Right renal pelvis (tissue), 4 donors: ENCODE results near the gene CRB1. TPM values are rescaled to one million over a fixed set of nuclear protein-coding genes. Genes with fewer than 3 reads are reported as not detected.
A peak's percentile ranks its signal among the peaks of the same experiment; 100 is the strongest.

Source experiments
- DNase-seq, 4 donors: peaks; one replicate each; pipeline ENCODE4 v3.0.0-alpha.2; 2013; ENCODE audit warnings: low read depth in 4 of 4, low spot score in 3 of 4, missing footprints in 1 of 4
- polyA plus RNA-seq, 4 donors: library from polyadenylated mRNA; unstranded; fragments of 120-200 nt; gene quantifications; one replicate each; pipeline ENCODE4 v1.2.1, GENCODE V29; 2013; ENCODE audit not compliant: insufficient read length in 4 of 4

Gene CRB1
- polyA plus RNA-seq, 4 donors = 2.3 to 4.0 (median 3.0) TPM

GRCh38 chr1:197510691-197511378 is 242.8 kb downstream of the CRB1 start:
- no peak for DNase-seq

GRCh38 chr1:197515421-197515820 is 247.4 kb downstream of the CRB1 start:
- DNase-seq = no peak

GRCh38 chr1:197519741-197520334 is 251.8 kb downstream of the CRB1 start:
- no peak for DNase-seq

- DNase-seq = peak in 1 of 4 donors; percentile 3
Measured at GRCh38 chr1:197521118-197521739, 253.2 kb downstream of the CRB1 start.

GRCh38 chr1:197526736-197527371 is 258.8 kb downstream of the CRB1 start:
- DNase-seq = peak in 1 of 4 donors; percentile 5

Other genes starting within 250 kb of the CRB1 start
- not detected for gene F13B, start 201.0 kb upstream of the CRB1 start, polyA plus RNA-seq
- 10 to 100 TPM; 20.1 to 22.4 (median 22.2) TPM for gene ASPM, start 121.6 kb upstream of the CRB1 start, polyA plus RNA-seq
- gene ZBTB41, start 67.0 kb upstream of the CRB1 start, polyA plus RNA-seq = 10 to 100 TPM; 17.0 to 23.6 (median 21.8) TPM